Testis (tissue), 3 donors: ENCODE results near the gene GTF2IRD2. TPM values are rescaled to one million over a fixed set of nuclear protein-coding genes. Genes with fewer than 3 reads are reported as not detected.
"Not testable (repeated sequence)": the region's sequence is repeated elsewhere in the genome, so short reads cannot be mapped to it uniquely, and the experiment has no call there.

Experiments used
- DNase-seq: peaks from one replicate; pipeline ENCODE4 v3.0.0-alpha.2; 2019
- H3K27ac ChIP-seq, 2 donors: fragments of 200-600 bp; sonication (generic); one replicate each; pipeline ENCODE4 v1.5.1; 2019
- H3K27me3 ChIP-seq: fragments of 200-600 bp; sonication (generic); one replicate; pipeline ENCODE4 v1.5.1; 2019
- H3K36me3 ChIP-seq: fragments of 200-600 bp; sonication (generic); one replicate; pipeline ENCODE4 v1.5.1; 2017; ENCODE audit warnings: low read depth; ENCODE audit errors: missing control alignments
- H3K4me1 ChIP-seq: fragments of 200-600 bp; sonication (generic); one replicate; pipeline ENCODE4 v1.5.1; 2019
- H3K4me3 ChIP-seq, 2 donors: fragments of 200-600 bp; sonication (generic); one replicate each; pipeline ENCODE4 v1.5.1; 2017 to 2019
- H3K9me3 ChIP-seq: fragments of 200-600 bp; sonication (generic); one replicate; pipeline ENCODE4 v1.5.1; 2017
- WGBS, 2 donors: methylation state at CpG; one replicate each; pipeline ENCODE4 v1.1.5; 2018; 5-methylcytosine and 5-hydroxymethylcytosine counted together
- intact Hi-C: fragments of 100-400 bp; cut with DNase I; formaldehyde crosslinking; loops from one replicate; pipeline ENCODE4 v1.15.1; 2023; ENCODE audit warnings: low total_unique reads
- polyA plus RNA-seq: library from polyadenylated mRNA; stranded (reverse); fragments of 350-450 nt; fragmentation: Illumina TruSeq; extraction: RNeasy Lipid Tissue Mini Kit (QIAGEN cat#74804); gene quantifications from one replicate; pipeline ENCODE4 v1.2.3, GENCODE V29; 2014; ENCODE audit warnings: low read depth, low replicate concordance; ENCODE audit not compliant: insufficient read depth
- small RNA-seq, 2 donors: library from RNA; depleted of rRNA; stranded (forward); fragments of <200 nt; gene quantifications; one replicate each; pipeline ENCODE3, GENCODE V24; 2016
- total RNA-seq, 2 donors: library from RNA; depleted of rRNA; stranded (reverse); fragments of >200 nt; gene quantifications; one replicate each; pipeline ENCODE4 v1.2.3, GENCODE V29; 2016

Gene GTF2IRD2
- total and polyA plus RNA-seq, 3 donors from 2014 or later = 10.4 to 28.8 (median 27.9) TPM

- H3K4me1 ChIP-seq, H3K4me3 ChIP-seq, H3K9me3 ChIP-seq, H3K27ac ChIP-seq, DNase-seq, intact Hi-C loops, H3K36me3 ChIP-seq, H3K27me3 ChIP-seq: not testable (repeated sequence)
- no CpG with 5 or more reads among the region's 9 CpGs for WGBS, 2 donors
These were observed 97.4 kb downstream of the GTF2IRD2 start for GRCh38 chr7:74753921-74754482.

Small RNA genes lying within 50 kb of the gene (small RNA-seq; reads per million reads assigned to genes)
- gene RF00019 = 0 reads per million in 2 donors

Other genes starting within 250 kb of the GTF2IRD2 start
- gene GTF2I, start 193.9 kb downstream of the GTF2IRD2 start, total RNA-seq = 100 to 1,000 TPM; 208 to 210 TPM
- 83.4 TPM for gene GTF2I, start 193.9 kb downstream of the GTF2IRD2 start, polyA plus RNA-seq
- gene NCF1, start 77.6 kb downstream of the GTF2IRD2 start, total RNA-seq = 1 to 10 TPM; 1.5 to 2.1 TPM
- 8.3 TPM for gene NCF1, start 77.6 kb downstream of the GTF2IRD2 start, polyA plus RNA-seq
- 10 to 100 TPM; 35.0 to 38.2 TPM for gene CASTOR2, start 113.1 kb upstream of the GTF2IRD2 start, total RNA-seq
- 8.1 TPM for gene CASTOR2, start 113.1 kb upstream of the GTF2IRD2 start, polyA plus RNA-seq
- gene RCC1L, start 222.2 kb upstream of the GTF2IRD2 start, total RNA-seq = 10 to 100 TPM; 48.7 to 54.3 TPM
- 35.1 TPM for gene RCC1L, start 222.2 kb upstream of the GTF2IRD2 start, polyA plus RNA-seq
- gene GTF2IRD2B, start 241.0 kb upstream of the GTF2IRD2 start, total RNA-seq = 10 to 100 TPM; 44.4 to 63.1 TPM
- gene GTF2IRD2B, start 241.0 kb upstream of the GTF2IRD2 start, polyA plus RNA-seq = 19.9 TPM